ENCODE results near the gene ELK4.
"Not testable (repeated sequence)": the region's sequence is repeated elsewhere in the genome, so short reads cannot be mapped to it uniquely, and the experiment has no call there.

ELK4 gene

GRCh38 chr1:205663286-205663936 is 31.6 kb upstream of the ELK4 start:
- no peak for DNase-seq

DNA sequence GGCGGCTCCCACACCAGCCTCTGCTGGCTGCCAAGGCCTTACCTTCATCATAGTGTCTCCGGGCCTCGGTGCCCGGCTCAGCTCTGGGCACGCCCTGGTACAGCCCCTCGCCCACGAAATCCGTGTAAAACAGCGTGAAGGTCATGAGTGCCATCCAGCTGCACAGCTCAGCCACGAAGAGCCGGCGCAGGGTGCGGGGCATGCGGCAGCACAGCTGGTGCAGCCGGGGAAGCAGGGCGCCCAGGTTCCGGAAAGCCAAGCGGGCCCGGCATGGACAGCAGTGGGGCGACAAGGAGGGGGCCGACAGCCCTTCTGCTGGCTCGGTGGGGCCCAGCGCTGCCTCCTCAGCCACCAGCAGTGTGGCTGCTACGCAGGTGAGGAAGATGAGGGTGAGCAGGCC is 31.0 kb upstream of the ELK4 start:
- DNase-seq, result no peak

DNA sequence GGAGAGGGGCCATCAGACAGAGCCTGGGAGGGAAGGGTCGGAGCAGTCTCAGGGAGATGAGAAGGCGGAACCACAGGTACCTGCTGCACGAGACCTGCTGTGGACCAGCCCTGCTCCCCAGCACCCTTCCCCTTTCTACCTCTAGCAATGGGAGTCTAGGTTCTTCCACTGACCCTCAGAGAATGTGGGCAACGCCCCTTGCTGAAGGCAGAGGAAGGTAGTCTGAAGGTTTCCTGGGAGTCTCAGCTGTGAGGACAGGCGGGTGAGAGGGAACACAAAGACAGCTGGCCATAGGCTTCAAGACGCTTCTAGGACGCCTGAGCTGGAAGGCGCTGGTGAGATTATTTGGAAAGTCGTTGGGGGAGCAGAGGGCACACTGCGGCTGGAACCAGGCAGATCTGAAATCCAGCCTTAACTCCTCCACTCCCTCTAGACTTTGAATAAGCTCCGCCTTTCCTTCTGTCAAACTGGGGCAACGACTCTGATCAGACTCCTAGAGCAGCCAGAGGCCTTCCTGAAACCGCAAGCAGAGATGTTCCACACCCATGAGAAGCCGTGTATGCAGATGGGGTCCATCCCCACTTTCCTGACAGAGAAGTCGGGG is 30.4 kb upstream of the ELK4 start:
- DNase-seq, result no peak

DNA sequence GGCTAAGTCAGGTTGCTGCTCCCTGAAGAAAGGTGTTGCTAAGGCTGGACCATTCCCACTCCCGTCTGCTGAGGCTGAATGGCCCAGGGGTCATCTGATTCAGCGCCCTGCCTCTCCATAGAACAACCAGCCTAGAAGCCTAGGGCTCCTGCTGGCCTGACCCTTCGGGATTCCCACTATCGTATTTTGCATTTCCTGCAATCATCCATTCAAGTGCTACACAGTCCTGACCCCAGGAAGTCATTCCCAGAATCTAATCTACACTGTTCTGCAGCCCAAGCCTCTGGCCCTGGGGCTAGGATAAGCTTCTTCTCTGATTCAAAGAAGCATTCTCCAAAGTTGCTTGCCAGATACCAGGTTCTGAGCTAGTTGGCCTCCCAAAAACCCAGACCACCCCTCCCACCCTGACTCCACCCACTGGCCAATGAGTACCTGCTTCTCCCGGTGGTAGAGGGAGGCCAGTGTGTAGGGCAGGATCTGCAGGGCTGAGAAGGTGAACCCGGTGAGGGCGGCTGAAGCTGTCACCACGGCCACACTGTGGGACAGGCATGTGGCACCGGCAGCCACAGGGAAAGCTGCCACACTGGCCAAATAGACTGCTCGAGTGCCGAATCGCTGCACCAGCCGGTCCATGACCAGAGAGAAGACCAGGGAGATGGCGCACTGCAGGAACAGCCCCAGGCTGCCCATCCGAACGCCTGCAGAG is 29.8 kb upstream of the ELK4 start:
- DNase-seq, result no peak

GRCh38 chr1:205660361-205660760 is 28.6 kb upstream of the ELK4 start:
- no peak for DNase-seq

GRCh38 chr1:205658943-205659581 is 27.3 kb upstream of the ELK4 start:
- peak; percentile 19 to 65 for DNase-seq

- no peak for DNase-seq
Measured at GRCh38 chr1:205656236-205656635, 24.4 kb upstream of the ELK4 start.

DNA sequence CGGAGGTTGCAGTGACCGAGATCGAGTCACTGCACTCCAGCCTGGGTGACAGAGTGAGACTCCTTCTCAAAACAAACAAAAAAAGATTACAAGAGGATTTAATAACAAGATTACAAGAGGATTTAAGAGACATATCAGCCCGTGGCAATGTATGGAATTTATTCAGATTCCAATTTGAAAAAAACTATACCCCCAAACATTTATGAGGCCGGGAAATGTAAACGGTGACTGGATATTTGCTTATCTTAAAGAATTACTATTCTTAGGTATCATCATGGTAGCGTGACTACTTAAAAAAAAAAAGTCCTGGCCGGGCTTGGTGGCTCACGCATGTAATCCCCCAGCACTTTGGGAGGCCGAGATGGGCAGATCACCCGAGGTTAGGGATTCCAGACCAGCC is 21.2 kb upstream of the ELK4 start:
- no peak for DNase-seq

DNA sequence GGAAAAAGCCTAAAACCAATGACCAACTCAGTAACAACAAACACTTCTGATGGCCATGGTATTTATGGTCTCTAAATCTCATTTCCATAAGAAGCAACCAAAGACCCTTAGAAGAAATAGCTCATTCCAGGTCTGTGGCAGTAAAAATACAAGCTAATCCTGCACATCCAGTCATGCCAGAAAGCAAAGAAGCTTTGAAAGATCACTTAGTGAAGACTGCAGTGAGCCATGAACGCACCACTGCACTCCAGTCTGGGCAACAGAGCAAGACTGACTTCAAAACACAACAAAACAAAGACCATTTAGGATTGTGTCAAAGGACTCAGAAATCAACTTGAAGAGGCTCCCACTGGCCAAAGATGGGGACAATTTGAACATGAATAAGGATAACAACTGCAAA is 18.4 kb upstream of the ELK4 start:
- no peak for DNase-seq

GRCh38 chr1:205645519-205645918 is 13.7 kb upstream of the ELK4 start:
- no peak for DNase-seq

DNA sequence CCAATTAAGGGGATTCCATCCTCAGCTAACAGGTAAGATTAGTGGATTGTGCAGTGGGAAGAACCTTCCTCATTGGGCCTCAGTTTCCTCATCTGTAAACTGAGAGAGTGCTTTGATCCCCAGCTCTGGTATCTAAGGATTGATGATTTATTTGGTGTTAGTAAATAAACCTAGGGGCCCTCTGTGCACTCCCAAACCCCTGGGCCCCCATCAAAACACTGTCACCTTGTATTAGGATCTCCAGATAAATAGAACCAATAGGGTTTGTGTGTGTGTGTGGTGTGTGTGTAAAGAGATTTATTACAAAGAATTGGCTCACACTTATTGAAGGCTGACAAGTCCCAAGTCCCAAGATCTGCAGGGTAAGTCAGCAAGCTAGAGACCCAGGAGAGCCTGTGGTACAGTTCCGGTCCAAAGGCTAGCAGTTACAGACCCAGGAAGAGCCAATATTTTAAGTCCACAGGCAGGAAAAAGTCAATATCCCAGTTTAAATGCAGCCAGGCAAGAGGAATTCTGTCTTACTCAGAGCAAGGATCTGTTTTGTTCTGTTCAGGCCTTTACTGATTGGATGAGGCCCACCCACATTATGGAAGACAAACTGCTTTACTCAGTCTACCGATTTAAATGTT is 11.0 kb upstream of the ELK4 start:
- no peak for DNase-seq

DNA sequence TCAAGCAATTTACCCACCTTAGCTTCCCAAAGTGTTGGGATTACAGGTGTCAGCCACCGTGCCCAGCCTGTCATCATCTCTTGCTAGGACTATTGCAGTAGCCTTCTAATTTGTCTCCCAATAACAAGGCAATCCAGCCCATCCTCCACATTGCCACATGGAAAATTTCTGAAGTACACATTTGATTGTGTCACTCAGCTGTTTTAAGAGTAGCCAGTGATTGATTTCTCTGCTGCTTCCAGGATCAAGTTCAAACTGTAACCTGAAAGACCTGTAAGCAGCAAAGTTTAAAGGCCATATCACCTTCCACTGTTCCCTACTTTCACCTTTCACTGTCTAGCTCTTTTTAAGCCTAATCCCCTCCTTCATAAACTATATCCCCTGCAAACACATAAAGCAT is 7.8 kb upstream of the ELK4 start:
- no peak for DNase-seq

- no peak for DNase-seq
Measured at GRCh38 chr1:205637854-205638468, 6.2 kb upstream of the ELK4 start.

DNA sequence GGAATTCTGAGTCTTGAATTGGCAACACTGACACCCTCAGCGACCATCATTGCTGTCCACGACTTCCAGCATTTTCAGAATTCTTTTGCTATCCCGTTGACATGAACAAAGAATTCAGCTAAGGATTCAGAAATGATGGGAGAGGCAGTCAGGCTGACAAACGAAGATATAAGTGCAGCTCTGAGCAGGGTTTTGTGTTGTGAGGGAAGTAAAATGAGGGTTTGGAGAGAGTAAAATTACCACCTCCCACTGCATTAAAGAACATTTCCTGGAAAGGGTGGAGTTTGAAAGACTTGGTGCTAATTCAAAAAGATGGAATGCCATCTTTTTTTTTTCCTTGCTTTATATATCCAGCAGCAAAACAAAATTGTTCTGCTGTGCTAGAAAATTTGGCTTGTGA is 4.9 kb upstream of the ELK4 start:
- DNase-seq, result no peak

DNA sequence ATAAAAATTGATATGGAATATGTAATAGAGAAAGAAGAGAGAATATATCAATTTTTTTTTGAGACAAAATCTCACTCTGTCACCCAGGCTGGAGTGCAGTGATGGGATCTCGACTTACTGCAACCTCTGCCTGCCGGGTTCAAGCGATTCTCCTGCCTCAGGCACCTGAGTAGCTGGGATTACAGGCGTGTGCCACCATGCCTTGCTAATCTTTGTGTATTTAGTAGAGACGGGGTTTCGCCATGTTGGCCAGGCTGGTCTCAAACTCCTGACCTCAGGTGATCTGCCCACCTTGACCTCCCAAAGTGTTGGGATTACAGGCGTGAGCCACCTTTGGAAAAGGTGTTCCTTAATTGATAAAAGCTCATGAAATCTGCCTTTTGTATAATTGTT is 4.3 kb upstream of the ELK4 start:
- DNase-seq, result not testable (repeated sequence)

DNA sequence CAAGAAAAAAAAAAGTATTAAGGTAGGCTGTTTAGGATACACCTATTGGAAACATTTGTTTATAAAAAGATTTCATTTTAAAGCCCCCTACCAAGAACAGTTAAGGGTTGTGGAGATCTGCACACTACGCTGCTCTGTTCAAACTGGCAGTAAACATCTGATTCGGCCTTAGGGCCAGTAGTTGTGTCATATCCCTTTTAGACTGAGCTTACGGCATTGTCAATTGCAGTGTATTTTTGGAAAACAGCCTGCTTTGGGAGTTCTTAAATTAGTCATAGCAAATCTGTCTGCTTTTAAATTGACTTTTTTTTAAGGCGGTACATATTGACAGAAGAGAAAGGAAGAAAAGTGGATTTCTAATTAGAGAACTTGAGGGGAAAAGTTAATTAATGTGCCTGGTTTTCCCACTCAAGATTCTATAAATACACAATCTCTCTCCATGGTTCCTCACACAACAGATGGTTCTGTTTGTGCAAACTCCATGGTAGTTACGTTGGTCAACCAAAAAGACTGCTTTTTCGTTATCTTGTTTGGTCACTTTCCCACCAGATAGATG is 1.7 kb upstream of the ELK4 start:
- no peak for DNase-seq

DNA sequence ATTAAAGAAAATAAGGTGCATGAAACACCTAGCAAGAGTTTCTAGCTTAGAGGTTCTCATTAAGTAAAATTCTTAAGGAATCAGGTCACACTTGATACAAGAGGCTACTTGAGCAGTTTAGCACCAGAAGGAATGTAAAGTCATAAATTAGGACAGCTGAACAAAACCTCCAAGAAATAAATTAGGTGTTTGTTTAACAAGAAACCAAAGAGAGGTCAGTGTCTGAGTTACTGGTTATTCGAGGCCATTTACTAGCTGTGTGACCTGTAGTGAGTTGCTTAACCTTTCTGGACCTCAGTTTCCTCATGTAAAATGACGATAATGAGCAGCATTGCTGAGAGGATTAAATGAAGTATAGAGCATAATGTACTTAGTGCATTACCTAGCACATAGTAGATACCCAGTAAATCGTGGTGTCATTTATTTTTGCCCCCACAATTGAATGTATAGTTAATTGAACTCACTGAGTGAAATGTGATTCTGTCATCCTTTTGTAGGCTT is 908 bp upstream of the ELK4 start:
- no peak for DNase-seq

GRCh38 chr1:205631010-205631767 is 622 bp downstream of the ELK4 start:
- DNase-seq, result peak; percentile 69 to 88

DNA sequence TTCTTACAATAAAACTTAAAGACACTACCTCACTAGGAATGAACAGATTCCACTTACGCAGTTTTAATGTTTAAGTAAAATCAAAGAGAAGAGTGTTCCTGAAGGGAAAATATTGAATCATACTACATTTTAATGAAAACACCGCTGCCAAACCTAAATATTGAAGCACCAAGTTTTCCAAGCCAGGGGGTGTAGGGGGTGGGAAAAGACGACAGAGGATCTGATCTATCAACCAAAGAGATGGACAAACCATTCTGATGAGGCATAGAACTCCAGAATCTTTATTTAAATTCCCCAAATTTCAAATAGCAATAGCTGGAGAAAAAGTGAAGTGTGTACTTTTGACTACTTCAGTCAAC is 1.2 kb downstream of the ELK4 start:
- no peak for DNase-seq

DNA sequence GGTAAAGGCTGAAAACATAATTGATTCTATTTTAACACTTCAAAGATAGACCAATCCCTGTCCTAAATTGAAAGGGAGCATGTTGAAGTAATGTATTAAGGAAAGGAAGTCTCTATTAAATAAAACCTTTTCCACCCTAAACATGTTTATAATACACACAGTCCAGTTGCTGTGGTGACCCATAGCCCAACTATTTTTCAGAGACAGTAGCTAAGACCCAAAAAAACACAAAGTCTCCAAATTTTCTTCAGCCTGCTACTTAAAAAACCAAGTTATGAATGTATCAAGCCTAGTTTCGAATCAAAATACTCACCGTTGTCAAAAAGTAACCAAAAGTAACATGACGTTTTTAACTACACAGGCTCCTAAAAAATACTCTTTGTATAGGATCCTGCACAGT is 1.6 kb downstream of the ELK4 start:
- DNase-seq, result no peak

DNA sequence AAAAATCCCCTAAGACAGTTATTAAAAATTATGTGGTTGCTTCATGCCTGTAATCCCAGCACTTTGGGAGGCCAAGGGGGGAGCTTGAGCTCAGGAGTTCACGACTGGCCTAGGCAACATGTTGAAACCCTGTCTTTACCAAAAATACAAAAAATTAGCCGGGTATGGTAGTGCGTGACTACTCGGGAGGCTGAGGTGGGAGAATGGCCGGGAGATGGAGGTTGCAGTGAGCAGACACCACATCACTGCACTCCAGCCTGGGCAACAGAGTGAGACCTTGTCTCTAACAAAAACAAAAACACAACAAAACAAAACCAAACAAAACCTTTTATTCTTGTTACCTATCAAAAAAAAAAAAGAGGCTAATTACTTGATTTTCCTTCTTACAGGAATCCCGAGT is 2.1 kb downstream of the ELK4 start:
- no peak for DNase-seq

DNA sequence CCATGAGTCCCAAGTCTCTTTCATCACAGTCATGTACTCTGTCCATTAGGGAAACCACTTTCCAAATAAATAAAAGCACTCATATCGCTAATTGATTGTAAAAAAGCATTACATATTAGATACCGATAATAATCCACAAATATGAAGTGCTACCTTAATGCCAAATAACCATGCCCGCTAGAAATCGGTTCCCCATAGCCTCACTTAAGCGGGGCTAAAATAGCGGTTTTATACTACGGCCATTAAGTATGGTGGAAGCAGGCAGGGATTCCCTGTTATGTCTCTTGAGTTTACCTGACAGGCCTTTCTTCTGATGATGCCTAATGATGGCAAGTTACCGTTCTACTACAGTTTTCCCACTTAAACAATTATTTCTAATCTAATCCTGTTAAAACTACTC is 3.9 kb downstream of the ELK4 start:
- DNase-seq, result no peak

Data from NCI-H526 (cell line).